Fibroblast of lung (primary cell): ENCODE measurements around the gene RABGAP1L. TPM values are rescaled to one million over a fixed set of nuclear protein-coding genes. Genes with fewer than 3 reads are reported as not detected.

Experiments used
- DNase-seq, 2 donors: peaks; one replicate each; pipeline versions ENCODE4 v3.0.0 to v3.0.0-alpha.2; 2010; ENCODE audit warnings: low read depth in 2 of 2
- H2AFZ ChIP-seq: 2 replicates; pipeline ENCODE4 v1.5.1; 2012; ENCODE audit warnings: low read length, control low read depth, inconsistent platforms
- H3K27ac ChIP-seq: 2 replicates; pipeline ENCODE4 v1.5.1; 2011; ENCODE audit warnings: low read length, control low read depth; ENCODE audit not compliant: insufficient read depth
- H3K27me3 ChIP-seq: 2 replicates; pipeline ENCODE4 v1.5.1; 2011; ENCODE audit warnings: mild to moderate bottlenecking, low read length; ENCODE audit not compliant: control insufficient read depth, insufficient read depth
- H3K36me3 ChIP-seq: 2 replicates; pipeline ENCODE4 v1.5.1; 2011; ENCODE audit warnings: low read length; ENCODE audit not compliant: control insufficient read depth, insufficient read depth
- H3K4me1 ChIP-seq: 2 replicates; pipeline ENCODE4 v1.5.1; 2011; ENCODE audit warnings: low read length; ENCODE audit not compliant: control insufficient read depth, insufficient read depth; ENCODE audit errors: extremely low read depth
- H3K4me2 ChIP-seq: 2 replicates; pipeline ENCODE4 v1.5.1; 2011; ENCODE audit warnings: low read length, control low read depth; ENCODE audit not compliant: insufficient read depth; ENCODE audit errors: extremely low read depth
- H3K4me3 ChIP-seq, 4 experiments: fragments of 200-600 bp in 1 of 4; sonication (generic) in 1 of 4; replicated peaks in 1 of 4; 2 replicates each; pipeline ENCODE4 v1.5.1; 2011 to 2016; ENCODE audit warnings: low read length in 4 of 4, low read depth in 3 of 4, mild to moderate bottlenecking in 3 of 4, control low read depth in 2 of 4, inconsistent platforms in 1 of 4, mixed read lengths in 1 of 4; ENCODE audit not compliant: insufficient read depth in 1 of 4; ENCODE audit errors: control extremely low read depth in 1 of 4
- H3K79me2 ChIP-seq: 2 replicates; pipeline ENCODE4 v1.5.1; 2012; ENCODE audit warnings: mild to moderate bottlenecking, low read length, inconsistent platforms; ENCODE audit not compliant: control insufficient read depth, insufficient read depth
- H3K9ac ChIP-seq: 2 replicates; pipeline ENCODE4 v1.5.1; 2011; ENCODE audit warnings: mild to moderate bottlenecking, low read length, control low read depth; ENCODE audit not compliant: insufficient read depth
- H3K9me3 ChIP-seq: 2 replicates; pipeline ENCODE4 v1.5.1; 2012; ENCODE audit warnings: low read depth, low read length; ENCODE audit not compliant: control insufficient read depth, insufficient read depth
- H4K20me1 ChIP-seq: 2 replicates; pipeline ENCODE4 v1.5.1; 2011; ENCODE audit warnings: low read length; ENCODE audit not compliant: control insufficient read depth, insufficient read depth; ENCODE audit errors: extremely low read depth
- EZH2 ChIP-seq: IDR thresholded peaks from 2 replicates; pipeline ENCODE4 v1.5.1; 2012; ENCODE audit warnings: low read length, control low read depth, mild to moderate bottlenecking; ENCODE audit errors: missing control alignments
- polyA plus RNA-seq, 2 donors: library from polyadenylated mRNA; depleted of rRNA in 1 of 2; stranded (reverse) in 1 of 2; unstranded in 1 of 2; fragments of >200 nt; gene quantifications; 2 replicates each; pipeline ENCODE4 v1.2.1, GENCODE V29; 2011 to 2012; ENCODE audit warnings: missing spikeins in 1 of 2
- total RNA-seq: library from RNA; depleted of rRNA; stranded (reverse); fragments of >200 nt; gene quantifications from 2 replicates; pipeline ENCODE4 v1.2.1, GENCODE V29; 2014
- TF ChIP-seq, protein P1 (sequence below), 2 donors: IDR thresholded peaks in 1 of 2; conservative IDR thresholded peaks in 1 of 2; 1 replicate in 1 of 2; 2 replicates in 1 of 2; pipeline ENCODE4 v1.5.1; 2011 to 2012; ENCODE audit warnings: low read length in 2 of 2, control low read depth in 1 of 2, inconsistent platforms in 1 of 2, low read depth in 1 of 2, mild to moderate bottlenecking in 1 of 2

Gene RABGAP1L
- total and polyA plus RNA-seq, 2 donors (not counting 1 experiment from before 2014, with no cell fraction given): 33.8 to 36.5 TPM

DNA sequence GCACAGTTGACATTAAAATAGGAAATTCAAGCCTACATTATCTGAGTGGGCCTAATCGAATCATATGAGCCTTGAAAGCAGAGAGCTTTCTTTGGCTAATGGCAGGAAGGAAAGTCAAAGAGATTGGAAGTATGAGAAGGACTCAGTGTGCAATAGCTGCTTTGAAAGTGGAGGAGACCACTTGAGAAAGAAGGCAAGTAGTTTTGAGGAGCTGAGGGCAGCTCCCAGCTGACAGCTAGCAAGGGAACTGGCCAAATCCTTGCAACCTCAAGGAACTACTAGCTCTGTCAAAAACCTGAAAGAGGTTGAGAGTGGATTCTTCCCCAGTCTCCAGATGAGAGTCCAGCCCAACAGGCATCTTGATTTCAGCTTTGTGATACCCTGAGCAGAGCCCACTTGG lies 691.4 kb downstream of the RABGAP1L start:
- no peaks in the 10 kb centered on the region for H4K20me1 ChIP-seq
- H3K9me3 ChIP-seq: no peaks in the 10 kb centered on the region
- no peak overlapping the region for H3K4me3 ChIP-seq
- H3K4me1 ChIP-seq: no peaks in the 10 kb centered on the region
- no peak overlapping the region for H3K4me2 ChIP-seq
- no peaks in the 10 kb centered on the region for H3K79me2 ChIP-seq
- H3K36me3 ChIP-seq: no peaks in the 10 kb centered on the region
- no peak overlapping the region for H3K9ac ChIP-seq
- H2AFZ ChIP-seq: no peak overlapping the region
- H3K27me3 ChIP-seq: no peaks in the 10 kb centered on the region
- DNase-seq: no peak
- TF ChIP-seq, protein P1, sequence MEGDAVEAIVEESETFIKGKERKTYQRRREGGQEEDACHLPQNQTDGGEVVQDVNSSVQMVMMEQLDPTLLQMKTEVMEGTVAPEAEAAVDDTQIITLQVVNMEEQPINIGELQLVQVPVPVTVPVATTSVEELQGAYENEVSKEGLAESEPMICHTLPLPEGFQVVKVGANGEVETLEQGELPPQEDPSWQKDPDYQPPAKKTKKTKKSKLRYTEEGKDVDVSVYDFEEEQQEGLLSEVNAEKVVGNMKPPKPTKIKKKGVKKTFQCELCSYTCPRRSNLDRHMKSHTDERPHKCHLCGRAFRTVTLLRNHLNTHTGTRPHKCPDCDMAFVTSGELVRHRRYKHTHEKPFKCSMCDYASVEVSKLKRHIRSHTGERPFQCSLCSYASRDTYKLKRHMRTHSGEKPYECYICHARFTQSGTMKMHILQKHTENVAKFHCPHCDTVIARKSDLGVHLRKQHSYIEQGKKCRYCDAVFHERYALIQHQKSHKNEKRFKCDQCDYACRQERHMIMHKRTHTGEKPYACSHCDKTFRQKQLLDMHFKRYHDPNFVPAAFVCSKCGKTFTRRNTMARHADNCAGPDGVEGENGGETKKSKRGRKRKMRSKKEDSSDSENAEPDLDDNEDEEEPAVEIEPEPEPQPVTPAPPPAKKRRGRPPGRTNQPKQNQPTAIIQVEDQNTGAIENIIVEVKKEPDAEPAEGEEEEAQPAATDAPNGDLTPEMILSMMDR (conservative IDR thresholded peaks at IDR 0.05 in 1 of 2, IDR thresholded peaks at IDR 0.05 in 1 of 2; ENCODE audit: low read depth in 1 of 2, low read length in 2 of 2): no peak
- no peak for TF ChIP-seq EZH2
- H3K27ac ChIP-seq: no peak overlapping the region

DNA sequence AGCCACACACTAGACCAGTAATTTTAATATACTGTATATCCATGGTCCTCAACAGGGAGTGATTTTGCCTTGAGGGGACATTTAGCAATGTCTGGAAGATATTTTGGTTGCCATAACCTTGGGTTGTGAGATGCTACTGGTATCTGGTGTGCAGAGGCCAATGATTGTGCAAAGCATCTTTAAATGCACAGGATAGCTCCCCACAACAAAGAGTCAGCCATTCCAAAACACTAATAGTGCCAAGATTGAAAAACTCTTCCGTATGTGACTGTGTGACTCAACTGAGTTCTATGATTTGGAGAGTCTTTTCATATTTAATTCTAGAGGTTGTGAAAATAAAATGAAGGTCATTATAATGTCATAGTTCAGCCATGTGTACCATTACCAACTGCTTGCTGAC lies 699.0 kb downstream of the RABGAP1L start:
- TF ChIP-seq, protein P1 (conservative IDR thresholded peaks at IDR 0.05 in 1 of 2, IDR thresholded peaks at IDR 0.05 in 1 of 2; ENCODE audit: low read depth in 1 of 2, low read length in 2 of 2): no peak
- no peak for TF ChIP-seq EZH2
- Histone ChIP-seq H3K9ac (no peak overlapping the region), H3K4me3 (no peak overlapping the region), H3K4me1 (no peaks in the 10 kb centered on the region), H3K79me2 (no peaks in the 10 kb centered on the region), H4K20me1 (no peaks in the 10 kb centered on the region), H3K36me3 (no peaks in the 10 kb centered on the region), H3K4me2 (no peak overlapping the region), H2AFZ (no peak overlapping the region), H3K27ac (no peak overlapping the region), H3K9me3 (no peaks in the 10 kb centered on the region), H3K27me3 (no peaks in the 10 kb centered on the region)
- DNase-seq: no peak

DNA sequence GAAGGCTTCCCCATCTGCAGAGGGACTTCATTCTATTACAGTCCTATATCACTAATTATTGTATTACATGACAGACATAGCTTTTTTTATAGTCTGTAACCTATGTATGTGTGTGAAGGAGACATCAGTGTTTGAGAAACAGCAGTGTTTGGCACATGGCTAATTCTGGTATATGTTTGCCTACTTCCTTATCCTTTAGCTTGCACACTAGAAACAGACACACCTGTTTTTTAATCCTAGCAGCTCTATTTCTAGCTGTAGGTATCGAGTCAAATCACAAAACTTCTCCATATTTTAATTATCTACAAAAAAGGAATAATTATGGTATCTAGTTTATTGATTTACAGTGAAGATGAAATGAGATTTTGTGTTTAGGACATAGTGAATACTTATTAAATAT lies 711.0 kb downstream of the RABGAP1L start:
- Histone ChIP-seq H4K20me1 (no peaks in the 10 kb centered on the region), H2AFZ (no peak overlapping the region)
- TF ChIP-seq, protein P1 (conservative IDR thresholded peaks at IDR 0.05 in 1 of 2, IDR thresholded peaks at IDR 0.05 in 1 of 2; ENCODE audit: low read depth in 1 of 2, low read length in 2 of 2): no peak
- TF ChIP-seq EZH2: no peak

More for the DNA sequence above, 711.0 kb downstream of the RABGAP1L start:
- Histone ChIP-seq H3K9me3 (no peaks in the 10 kb centered on the region), H3K27me3 (no peaks in the 10 kb centered on the region), H3K4me3 (no peak overlapping the region), H3K36me3 (no peaks in the 10 kb centered on the region), H3K79me2 (no peaks in the 10 kb centered on the region), H3K27ac (no peak overlapping the region), H3K9ac (no peak overlapping the region), H3K4me2 (no peak overlapping the region), H3K4me1 (no peaks in the 10 kb centered on the region)
- no peak for DNase-seq
